Fibroblast of mammary gland (primary cell): ENCODE results near the gene MFF.

Source experiments
- DNase-seq: peaks from one replicate; pipeline ENCODE4 v3.0.0-alpha.2; 2010; ENCODE audit warnings: low read depth
- H3K4me3 ChIP-seq: 2 replicates; pipeline ENCODE4 v1.5.1; 2011; ENCODE audit warnings: low read depth, mild to moderate bottlenecking, low read length, moderate library complexity; ENCODE audit not compliant: control insufficient read depth
- CTCF ChIP-seq: conservative IDR thresholded peaks from 2 replicates; pipeline ENCODE4 v1.5.1; 2011; ENCODE audit warnings: low read depth, low read length, inconsistent platforms; ENCODE audit not compliant: control insufficient read depth, insufficient read depth

MFF gene

GRCh38 chr2:227324995-227325838, at the start of gene MFF:
MFF (plus strand) TSS chr2:227325251; CDS start chr2:227330666, 5,415 bp downstream.
- TF ChIP-seq CTCF = no peak
- peak within 1 kb of the TSS; percentile 97 for H3K4me3 ChIP-seq
- DNase-seq = peak; percentile 91

GRCh38 chr2:227280895-227281294, 44.2 kb upstream of the MFF start:
- peak; percentile 4 for DNase-seq
- H3K4me3 ChIP-seq = no peak overlapping the region
- no peak for TF ChIP-seq CTCF

GRCh38 chr2:227285741-227286236, 39.3 kb upstream of the MFF start:
- no peak for DNase-seq
- TF ChIP-seq CTCF = no peak
- no peak overlapping the region for H3K4me3 ChIP-seq

GRCh38 chr2:227287771-227288170, 37.3 kb upstream of the MFF start:
- no peak for DNase-seq
- H3K4me3 ChIP-seq = no peak overlapping the region
- TF ChIP-seq CTCF = no peak

- H3K4me3 ChIP-seq = no peak overlapping the region
- no peak for TF ChIP-seq CTCF
- DNase-seq = no peak
Observed at GRCh38 chr2:227292314-227292713, 32.7 kb upstream of the MFF start.

GRCh38 chr2:227293531-227293930, 31.5 kb upstream of the MFF start:
- no peak for DNase-seq

More at GRCh38 chr2:227293531-227293930, 31.5 kb upstream of the MFF start:
- TF ChIP-seq CTCF = no peak
- H3K4me3 ChIP-seq = no peak overlapping the region
